Activated T-cell treated with anti-CD3 and anti-CD28 coated beads, Interleukin-2, amount 50 U/mL, for 24 hours (primary cell): ENCODE results near the gene CREM.
"Not testable (repeated sequence)": the region's sequence is repeated elsewhere in the genome, so short reads cannot be mapped to it uniquely, and the experiment has no call there.

Experiments
- DNase-seq: peaks from one replicate; pipeline ENCODE4 v3.0.0-alpha.2; 2020
- H3K27ac Mint-ChIP-seq: 2 replicates; pipeline ENCODE4 v1.8.0; 2020; ENCODE audit warnings: mild to moderate bottlenecking, mixed read lengths
- H3K27me3 Mint-ChIP-seq: 2 replicates; pipeline ENCODE4 v1.8.0; 2020; ENCODE audit warnings: mixed read lengths
- H3K36me3 Mint-ChIP-seq: 2 replicates; pipeline ENCODE4 v1.8.0; 2020; ENCODE audit warnings: low read depth, mixed read lengths
- H3K4me1 Mint-ChIP-seq: 2 replicates; pipeline ENCODE4 v1.8.0; 2020; ENCODE audit warnings: low read depth, mixed read lengths
- H3K4me3 Mint-ChIP-seq: 2 replicates; pipeline ENCODE4 v1.8.0; 2020; ENCODE audit warnings: mild to moderate bottlenecking, moderate library complexity, mixed read lengths
- H3K9me3 Mint-ChIP-seq: 2 replicates; pipeline ENCODE4 v1.8.0; 2020; ENCODE audit warnings: mixed read lengths

CREM gene

GRCh38 chr10:35126530-35127288 is at the start of gene CREM:
Gene CREM, plus strand, starts transcription at chr10:35126846. Its CDS starts 10,990 bp downstream, at chr10:35137836.
- H3K4me3 Mint-ChIP-seq, result peak within 1 kb of the TSS; percentile 92
- peaks cover 35% of the 10 kb centered on the region for H3K36me3 Mint-ChIP-seq
- peak within 1 kb of the TSS; percentile 97 for H3K27ac Mint-ChIP-seq
- peaks cover 64% of the 10 kb centered on the region for H3K4me1 Mint-ChIP-seq
- no peaks in the 10 kb centered on the region for H3K9me3 Mint-ChIP-seq
- DNase-seq, result peak; percentile 99
- H3K27me3 Mint-ChIP-seq, result no peaks in the 10 kb centered on the region

DNA sequence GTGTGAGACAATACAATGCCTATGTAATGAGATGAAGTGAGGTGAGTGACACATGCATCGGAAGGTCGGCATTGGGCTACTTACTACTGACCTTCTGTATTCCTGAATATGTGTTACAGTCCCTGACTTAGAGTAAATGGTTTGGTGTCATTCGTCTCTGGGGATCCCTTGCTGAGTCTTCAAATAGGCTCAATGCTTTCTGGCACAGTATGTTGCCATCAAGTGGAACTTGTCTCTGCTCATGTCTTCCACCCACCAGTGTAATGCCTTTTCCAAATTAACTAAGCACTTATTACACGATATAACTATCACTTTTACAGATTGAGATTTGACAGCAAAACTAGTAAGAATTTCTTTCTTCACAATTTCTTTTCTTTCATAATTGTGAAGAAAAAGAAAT is 47.4 kb upstream of the CREM start:
- no peak for DNase-seq
- H3K27me3 Mint-ChIP-seq, result no peaks in the 10 kb centered on the region
- H3K9me3 Mint-ChIP-seq, result no peaks in the 10 kb centered on the region
- no peak overlapping the region for H3K27ac Mint-ChIP-seq
- H3K4me3 Mint-ChIP-seq, result no peak overlapping the region
- peaks cover 50% of the 10 kb centered on the region for H3K36me3 Mint-ChIP-seq
- peaks cover 42% of the 10 kb centered on the region for H3K4me1 Mint-ChIP-seq

DNA sequence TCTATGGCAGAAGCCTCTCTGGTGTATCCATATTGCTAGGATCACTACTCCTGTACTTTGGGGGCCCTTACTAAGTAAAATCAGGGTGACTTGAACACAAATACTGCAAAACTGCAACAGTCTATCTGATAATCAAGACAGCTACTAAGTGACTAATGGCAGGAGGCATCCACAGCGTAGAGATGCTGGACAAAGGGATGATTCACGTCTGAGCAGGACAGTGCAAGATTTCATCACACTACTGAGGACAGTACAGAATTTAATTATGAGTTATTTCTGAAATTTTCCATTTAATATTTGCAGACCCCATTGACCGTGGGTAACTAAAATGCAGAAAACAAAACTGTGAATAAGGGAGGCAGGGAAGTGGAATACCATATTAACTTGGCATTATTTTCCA is 46.9 kb upstream of the CREM start:
- no peak overlapping the region for H3K27ac Mint-ChIP-seq
- peaks cover 41% of the 10 kb centered on the region for H3K4me1 Mint-ChIP-seq
- no peaks in the 10 kb centered on the region for H3K9me3 Mint-ChIP-seq
- peaks cover 53% of the 10 kb centered on the region for H3K36me3 Mint-ChIP-seq
- H3K27me3 Mint-ChIP-seq, result no peaks in the 10 kb centered on the region
- DNase-seq, result no peak
- no peak overlapping the region for H3K4me3 Mint-ChIP-seq

DNA sequence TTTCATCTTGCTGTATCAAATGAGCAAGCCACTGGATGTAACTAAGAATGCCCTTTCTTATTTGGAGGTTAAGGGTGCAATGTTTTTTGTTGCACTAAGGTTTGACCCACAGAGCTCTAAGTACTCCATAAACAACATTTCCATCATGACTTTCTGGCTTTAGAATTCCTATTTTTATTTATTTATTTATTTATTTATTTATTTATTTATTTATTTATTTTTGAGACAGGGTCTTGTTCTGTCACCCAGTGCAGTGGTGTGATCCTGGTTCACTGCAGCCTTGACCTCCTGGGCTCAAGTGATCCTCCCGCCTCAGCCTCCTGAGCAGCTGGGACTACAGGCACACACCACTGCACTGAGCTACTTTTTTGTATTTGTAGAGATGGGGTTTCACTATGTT is 46.4 kb upstream of the CREM start:
- peaks cover 38% of the 10 kb centered on the region for H3K4me1 Mint-ChIP-seq
- not testable (repeated sequence) for H3K4me3 Mint-ChIP-seq, DNase-seq, H3K27ac Mint-ChIP-seq, H3K27me3 Mint-ChIP-seq, H3K9me3 Mint-ChIP-seq
- H3K36me3 Mint-ChIP-seq, result peaks cover 53% of the 10 kb centered on the region

DNA sequence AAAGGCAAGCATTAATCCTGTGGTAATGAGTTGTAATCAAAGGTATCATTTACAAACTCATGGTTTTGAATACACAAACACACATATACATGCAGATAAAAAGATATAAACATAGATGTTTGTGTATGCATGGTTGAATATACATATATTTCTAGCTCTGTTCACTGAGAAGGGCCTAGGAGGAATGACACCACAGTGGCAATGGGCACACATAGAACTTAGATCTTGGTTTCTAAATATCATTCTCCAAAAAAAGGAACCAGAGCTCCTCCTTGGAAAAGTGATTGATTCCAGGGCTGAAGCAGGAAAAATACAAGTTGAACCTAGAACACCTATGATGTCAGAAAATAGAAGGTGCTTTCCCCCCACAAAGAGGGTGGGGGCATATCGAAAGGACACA is 43.4 kb upstream of the CREM start:
- H3K4me3 Mint-ChIP-seq, result no peak overlapping the region
- no peaks in the 10 kb centered on the region for H3K9me3 Mint-ChIP-seq
- DNase-seq, result no peak
- peaks cover 61% of the 10 kb centered on the region for H3K4me1 Mint-ChIP-seq
- H3K27me3 Mint-ChIP-seq, result no peaks in the 10 kb centered on the region
- H3K27ac Mint-ChIP-seq, result no peak overlapping the region
- H3K36me3 Mint-ChIP-seq, result peaks cover 54% of the 10 kb centered on the region

DNA sequence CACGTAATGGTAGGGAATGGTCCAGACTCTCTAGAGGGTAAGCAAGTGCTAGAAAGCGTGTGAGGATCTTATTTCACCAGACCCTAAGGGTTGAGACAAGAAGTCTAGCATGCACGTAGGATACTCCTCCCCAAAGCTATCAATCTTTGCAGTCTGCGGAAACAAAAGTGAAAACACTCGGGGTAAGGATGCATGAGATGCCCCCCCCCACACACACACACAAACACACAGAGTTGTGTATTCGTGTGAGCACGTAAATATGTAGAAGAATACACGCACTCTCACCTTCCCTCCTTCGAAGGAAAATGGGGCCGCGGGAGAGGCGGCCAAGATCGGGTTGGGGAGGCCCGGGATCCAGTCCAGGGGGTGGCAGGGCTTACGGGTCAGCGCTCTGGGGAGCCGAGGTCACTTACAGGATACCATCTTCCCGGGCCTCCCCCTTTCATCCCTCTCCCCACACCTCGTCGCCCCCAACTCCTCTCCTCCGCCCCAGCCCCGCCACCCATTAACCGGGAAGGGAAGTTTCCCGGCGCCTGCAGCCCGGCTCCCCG is 37.0 kb upstream of the CREM start:
- no peak for DNase-seq
- Mint-ChIP-seq H3K27ac (peak overlapping the region; percentile 92), H3K4me3 (peak overlapping the region; percentile 93), H3K9me3 (no peaks in the 10 kb centered on the region), H3K36me3 (peaks cover 30% of the 10 kb centered on the region), H3K27me3 (no peaks in the 10 kb centered on the region), H3K4me1 (peaks cover 49% of the 10 kb centered on the region)

- peaks cover 30% of the 10 kb centered on the region for H3K36me3 Mint-ChIP-seq
- no peaks in the 10 kb centered on the region for H3K27me3 Mint-ChIP-seq
- peak; percentile 96 for DNase-seq
- peak within 1 kb of the TSS; percentile 96 for H3K27ac Mint-ChIP-seq
- peaks cover 49% of the 10 kb centered on the region for H3K4me1 Mint-ChIP-seq
- no peaks in the 10 kb centered on the region for H3K9me3 Mint-ChIP-seq
- H3K4me3 Mint-ChIP-seq, result peak within 1 kb of the TSS; percentile 93
Observed at GRCh38 chr10:35090162-35090954, 36.3 kb upstream of the CREM start, which contains the start of gene CUL2. Gene CUL2, minus strand, starts transcription at chr10:35090341. Its CDS starts 19,024 bp downstream, at chr10:35071317.

GRCh38 chr10:35091994-35092790 is 34.5 kb upstream of the CREM start:
- DNase-seq, result no peak
- no peak overlapping the region for H3K4me3 Mint-ChIP-seq
- peaks cover 32% of the 10 kb centered on the region for H3K4me1 Mint-ChIP-seq
- H3K9me3 Mint-ChIP-seq, result no peaks in the 10 kb centered on the region
- peaks cover 12% of the 10 kb centered on the region for H3K27me3 Mint-ChIP-seq
- peaks cover 19% of the 10 kb centered on the region for H3K36me3 Mint-ChIP-seq
- no peak overlapping the region for H3K27ac Mint-ChIP-seq

DNA sequence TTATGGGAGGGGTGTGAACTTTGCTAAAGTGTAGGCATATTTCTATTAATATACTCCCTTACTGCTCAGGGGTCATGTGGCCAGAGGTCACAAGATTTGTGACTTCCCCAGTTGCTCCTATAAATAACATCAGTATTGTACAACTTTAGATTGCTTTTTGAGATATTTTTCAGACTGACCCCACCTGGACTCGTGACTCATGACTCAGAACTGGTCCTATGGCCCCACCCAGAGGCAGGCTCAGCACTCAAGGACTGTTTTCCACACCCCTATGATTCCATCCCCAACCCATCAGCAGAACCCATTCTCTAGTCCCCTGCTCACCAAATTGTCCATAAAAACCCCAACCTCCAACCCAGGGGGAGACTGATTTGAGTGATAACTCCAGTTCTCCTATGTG is 33.8 kb upstream of the CREM start:
- H3K9me3 Mint-ChIP-seq, result no peaks in the 10 kb centered on the region
- H3K4me1 Mint-ChIP-seq, result peaks cover 25% of the 10 kb centered on the region
- no peak for DNase-seq
- H3K36me3 Mint-ChIP-seq, result peaks cover 12% of the 10 kb centered on the region
- H3K4me3 Mint-ChIP-seq, result no peak overlapping the region
- peaks cover 12% of the 10 kb centered on the region for H3K27me3 Mint-ChIP-seq
- H3K27ac Mint-ChIP-seq, result no peak overlapping the region

GRCh38 chr10:35096312-35096711 is 30.3 kb upstream of the CREM start:
- no peaks in the 10 kb centered on the region for H3K9me3 Mint-ChIP-seq
- H3K4me1 Mint-ChIP-seq, result peaks cover 2% of the 10 kb centered on the region
- peaks cover 15% of the 10 kb centered on the region for H3K27me3 Mint-ChIP-seq
- DNase-seq, result no peak
- H3K4me3 Mint-ChIP-seq, result no peak overlapping the region
- no peak overlapping the region for H3K27ac Mint-ChIP-seq
- no peaks in the 10 kb centered on the region for H3K36me3 Mint-ChIP-seq

DNA sequence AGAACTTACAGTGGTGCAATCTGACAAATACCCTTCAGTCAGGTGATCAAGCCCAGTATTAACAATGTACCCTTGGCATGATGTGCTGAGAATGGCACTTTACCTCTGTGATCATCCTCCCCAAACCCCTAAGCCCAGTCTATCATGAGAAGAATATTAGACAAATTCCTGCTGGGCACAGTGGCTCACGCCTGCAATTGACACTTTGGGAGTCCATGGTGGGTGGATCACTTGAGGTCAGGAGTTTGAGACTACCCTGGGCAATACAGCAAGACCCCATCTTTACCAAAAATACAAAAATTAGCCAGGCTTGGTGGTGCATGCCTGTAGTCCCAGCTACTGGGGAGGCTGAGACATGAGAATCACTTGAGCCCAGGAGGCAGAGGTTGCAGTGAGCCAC is 29.1 kb upstream of the CREM start:
- no peak overlapping the region for H3K4me3 Mint-ChIP-seq
- no peaks in the 10 kb centered on the region for H3K36me3 Mint-ChIP-seq
- peaks cover 15% of the 10 kb centered on the region for H3K27me3 Mint-ChIP-seq
- DNase-seq, result no peak
- no peaks in the 10 kb centered on the region for H3K4me1 Mint-ChIP-seq
- H3K9me3 Mint-ChIP-seq, result no peaks in the 10 kb centered on the region
- H3K27ac Mint-ChIP-seq, result no peak overlapping the region

DNA sequence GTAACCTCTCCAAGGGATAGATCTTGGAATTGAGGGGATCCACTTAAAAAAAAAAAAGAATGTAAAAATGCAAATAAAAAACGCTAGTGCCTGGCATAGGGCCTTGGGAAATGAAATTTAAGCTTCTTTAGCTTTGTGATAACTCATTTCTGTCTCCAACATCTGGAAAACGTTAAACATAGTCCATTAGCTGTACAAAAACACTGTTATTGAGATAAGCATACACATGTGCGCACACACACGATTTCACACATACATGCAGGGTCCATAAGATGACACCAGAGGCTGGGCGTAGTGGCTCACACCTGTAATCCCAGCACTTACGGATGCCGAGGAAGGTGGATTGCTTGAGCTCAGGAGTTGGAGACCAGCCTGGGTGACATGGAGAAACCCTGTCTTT is 22.8 kb upstream of the CREM start:
- H3K27ac Mint-ChIP-seq, result no peak overlapping the region
- H3K27me3 Mint-ChIP-seq, result peaks cover 1% of the 10 kb centered on the region
- H3K9me3 Mint-ChIP-seq, result no peaks in the 10 kb centered on the region
- no peaks in the 10 kb centered on the region for H3K4me1 Mint-ChIP-seq
- no peak for DNase-seq
- no peak overlapping the region for H3K4me3 Mint-ChIP-seq
- H3K36me3 Mint-ChIP-seq, result no peaks in the 10 kb centered on the region

DNA sequence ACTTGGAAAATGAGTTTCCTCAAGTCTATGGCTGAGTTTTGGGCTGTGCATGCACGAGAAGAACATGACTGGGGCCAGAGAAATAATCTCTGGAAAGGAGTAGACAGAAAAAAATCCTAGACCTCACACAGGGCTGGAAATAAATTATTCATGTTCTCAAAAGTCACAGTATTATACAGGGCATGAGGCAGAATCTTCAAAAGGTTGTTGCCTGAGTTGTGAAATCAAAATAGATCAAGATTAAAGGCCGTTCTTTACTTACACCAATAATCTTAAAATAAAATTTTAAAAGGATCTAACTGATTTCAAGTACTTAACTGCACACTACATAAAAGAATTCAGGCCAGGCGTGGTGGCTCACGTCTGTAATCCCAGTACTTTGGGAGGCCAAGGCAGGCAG is 14.1 kb upstream of the CREM start:
- DNase-seq, result no peak
- no peak overlapping the region for H3K27ac Mint-ChIP-seq
- peaks cover 3% of the 10 kb centered on the region for H3K27me3 Mint-ChIP-seq
- no peaks in the 10 kb centered on the region for H3K9me3 Mint-ChIP-seq
- H3K4me3 Mint-ChIP-seq, result no peak overlapping the region
- H3K36me3 Mint-ChIP-seq, result no peaks in the 10 kb centered on the region
- H3K4me1 Mint-ChIP-seq, result no peaks in the 10 kb centered on the region

DNA sequence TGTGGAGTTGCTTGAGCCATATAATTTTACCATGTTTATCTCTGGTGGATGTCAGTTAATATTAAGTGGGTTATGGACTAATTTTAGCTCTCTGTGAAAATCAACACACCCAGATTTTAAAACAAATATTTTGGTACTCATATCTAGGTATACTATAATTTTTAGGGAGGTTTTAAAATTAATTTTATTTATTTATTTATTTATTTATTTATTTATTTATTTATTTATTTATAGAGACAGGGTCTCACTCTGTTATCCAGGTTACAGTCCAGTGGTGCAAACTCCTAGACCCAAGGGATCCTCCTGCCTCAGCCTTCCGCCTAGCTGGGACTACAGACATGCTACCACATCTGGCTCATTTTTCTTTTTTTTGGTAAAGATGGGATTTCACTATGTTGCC is 7.3 kb upstream of the CREM start:
- Mint-ChIP-seq H3K36me3 (no peaks in the 10 kb centered on the region), H3K4me1 (peaks cover 13% of the 10 kb centered on the region), H3K27ac (no peak overlapping the region), H3K27me3 (no peaks in the 10 kb centered on the region), H3K4me3 (no peak overlapping the region), H3K9me3 (no peaks in the 10 kb centered on the region)
- no peak for DNase-seq
